Tibial nerve (tissue), 4 donors: ENCODE measurements around the gene TMEM94.

Experiments used
- CTCF ChIP-seq, 5 experiments: fragments of 200-600 bp in 3 of 5; fragments of 450-650 bp in 2 of 5; sonication (generic) in 3 of 5; IDR thresholded peaks; one replicate each; pipeline ENCODE4 v1.5.1; 2016 to 2019; ENCODE audit warnings: antibody characterized with exemption in 5 of 5, mild to moderate bottlenecking in 3 of 5, moderate library complexity in 2 of 5
- EP300 ChIP-seq, 2 donors: sonication (generic); formaldehyde crosslinking; IDR thresholded peaks; one replicate each; pipeline ENCODE4 v1.6.1; 2017; ENCODE audit warnings: antibody characterized with exemption in 2 of 2, mild to moderate bottlenecking in 1 of 2
- POLR2A ChIP-seq, 2 donors: fragments of 450-650 bp; IDR thresholded peaks; one replicate each; pipeline ENCODE4 v1.6.1; 2017; ENCODE audit warnings: antibody characterized with exemption in 2 of 2, mild to moderate bottlenecking in 2 of 2, moderate library complexity in 2 of 2

GRCh38 chr17:75530837-75531720 is 74.6 kb downstream of the TMEM94 start:
- TF ChIP-seq CTCF (IDR thresholded peaks at IDR 0.05) (no peak), POLR2A (IDR thresholded peaks at IDR 0.05) (no peak), EP300 (IDR thresholded peaks at IDR 0.05) (no peak)
